Measurements from ENCODE around the gene DCAF17. TPM values are rescaled to one million over a fixed set of nuclear protein-coding genes. Genes with fewer than 3 reads are reported as not detected.
A peak's percentile ranks its signal among the peaks of the same experiment; 100 is the strongest.

The DCAF17 gene
- total and polyA plus RNA-seq, 2 of the 13 experiments (the other 11 are each of a cell fraction or from before 2014, with no cell fraction given): 13.7 to 30.0 TPM

GRCh38 chr2:171433763-171434012, 338 bp upstream of the DCAF17 start, which contains the start of gene METTL8 (continued):
- TF ChIP-seq EP300 (IDR thresholded peaks at IDR 0.05; ENCODE audit: low read depth in 2 of 2, low read length in 2 of 2): peak; percentile 17 to 63; a peak in 1 of 4 replicates
- peak; percentile 42 for TF ChIP-seq EP300 (CRISPR knock-in tag; IDR thresholded peaks at IDR 0.05; ENCODE audit: borderline replicate concordance)
- 0 out of 2 replicates have a peak, but pooled peaks have one; percentile 28 for TF ChIP-seq ARHGAP35 (CRISPR knock-in tag; IDR thresholded peaks at IDR 0.05; ENCODE audit: borderline replicate concordance)
- TF ChIP-seq, protein P1, sequence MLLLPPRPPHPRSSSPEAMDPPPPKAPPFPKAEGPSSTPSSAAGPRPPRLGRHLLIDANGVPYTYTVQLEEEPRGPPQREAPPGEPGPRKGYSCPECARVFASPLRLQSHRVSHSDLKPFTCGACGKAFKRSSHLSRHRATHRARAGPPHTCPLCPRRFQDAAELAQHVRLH (CRISPR knock-in tag; IDR thresholded peaks at IDR 0.05; ENCODE audit: borderline replicate concordance, low read depth): peak; percentile 73; the same call in 1 of the 2 replicates
- peak; percentile 99 for TF ChIP-seq DMAP1 (CRISPR knock-in tag; IDR thresholded peaks at IDR 0.05)
- no peak for TF ChIP-seq GTF2F1 (IDR thresholded peaks at IDR 0.05; ENCODE audit: low read length)
- TF ChIP-seq SALL2 (CRISPR knock-in tag; IDR thresholded peaks at IDR 0.05): no peak
- TF ChIP-seq ZNF326 (CRISPR knock-in tag; IDR thresholded peaks at IDR 0.05; ENCODE audit: borderline replicate concordance): peak; percentile 82; the same call in 1 of the 2 replicates
- TF ChIP-seq ZSCAN21 (CRISPR knock-in tag; IDR thresholded peaks at IDR 0.05; ENCODE audit: borderline replicate concordance): peak; percentile 39; the same call in 1 of the 2 replicates
- 0 out of 2 replicates have a peak, but pooled peaks have one; percentile 78 for TF ChIP-seq ZBTB43 (CRISPR knock-in tag; conservative IDR thresholded peaks at IDR 0.05)
- TF ChIP-seq MEIS1 (CRISPR knock-in tag; IDR thresholded peaks at IDR 0.05; ENCODE audit: borderline replicate concordance): no peak
- peak; percentile 81 to 82 for TF ChIP-seq POLR2A (IDR thresholded peaks at IDR 0.05; ENCODE audit: insufficient read depth in 1 of 2, low read depth in 2 of 2, low read length in 2 of 2)
- TF ChIP-seq ZNF160 (CRISPR knock-in tag; IDR thresholded peaks at IDR 0.05): 0 out of 2 replicates have a peak, but pooled peaks have one; percentile 36
- no peak for TF ChIP-seq ZNF660 (CRISPR knock-in tag; IDR thresholded peaks at IDR 0.05; ENCODE audit: borderline replicate concordance, low read depth)
- TF ChIP-seq RBM39 (IDR thresholded peaks at IDR 0.05; ENCODE audit: low read depth, low read length, poor library complexity, severe bottlenecking): peak; percentile 70
- 0 out of 2 replicates have a peak, but pooled peaks have one; percentile 42 for TF ChIP-seq KLF6 (CRISPR knock-in tag; IDR thresholded peaks at IDR 0.05)
- TF ChIP-seq ZBTB38 (CRISPR knock-in tag; IDR thresholded peaks at IDR 0.05): no peak; the same call in 1 of the 2 replicates
- peak; percentile 67; the same call in 1 of the 2 replicates for TF ChIP-seq TFAP4 (IDR thresholded peaks at IDR 0.05; ENCODE audit: borderline replicate concordance, low read depth)
- TF ChIP-seq NR2F6 (IDR thresholded peaks at IDR 0.05): peak; percentile 37; the same call in 1 of the 2 replicates
- peak; percentile 83 for TF ChIP-seq NR2F6 (CRISPR knock-in tag; IDR thresholded peaks at IDR 0.05)
- no peak for TF ChIP-seq ARNTL (CRISPR knock-in tag; IDR thresholded peaks at IDR 0.05)
- TF ChIP-seq ATRX (CRISPR knock-in tag; IDR thresholded peaks at IDR 0.05; ENCODE audit: borderline replicate concordance): no peak
- TF ChIP-seq, protein P2, sequence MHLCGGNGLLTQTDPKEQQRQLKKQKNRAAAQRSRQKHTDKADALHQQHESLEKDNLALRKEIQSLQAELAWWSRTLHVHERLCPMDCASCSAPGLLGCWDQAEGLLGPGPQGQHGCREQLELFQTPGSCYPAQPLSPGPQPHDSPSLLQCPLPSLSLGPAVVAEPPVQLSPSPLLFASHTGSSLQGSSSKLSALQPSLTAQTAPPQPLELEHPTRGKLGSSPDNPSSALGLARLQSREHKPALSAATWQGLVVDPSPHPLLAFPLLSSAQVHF (CRISPR knock-in tag; IDR thresholded peaks at IDR 0.05): 0 out of 2 replicates have a peak, but pooled peaks have one; percentile 2
- TF ChIP-seq, protein P3, sequence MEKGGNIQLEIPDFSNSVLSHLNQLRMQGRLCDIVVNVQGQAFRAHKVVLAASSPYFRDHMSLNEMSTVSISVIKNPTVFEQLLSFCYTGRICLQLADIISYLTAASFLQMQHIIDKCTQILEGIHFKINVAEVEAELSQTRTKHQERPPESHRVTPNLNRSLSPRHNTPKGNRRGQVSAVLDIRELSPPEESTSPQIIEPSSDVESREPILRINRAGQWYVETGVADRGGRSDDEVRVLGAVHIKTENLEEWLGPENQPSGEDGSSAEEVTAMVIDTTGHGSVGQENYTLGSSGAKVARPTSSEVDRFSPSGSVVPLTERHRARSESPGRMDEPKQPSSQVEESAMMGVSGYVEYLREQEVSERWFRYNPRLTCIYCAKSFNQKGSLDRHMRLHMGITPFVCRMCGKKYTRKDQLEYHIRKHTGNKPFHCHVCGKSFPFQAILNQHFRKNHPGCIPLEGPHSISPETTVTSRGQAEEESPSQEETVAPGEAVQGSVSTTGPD (CRISPR knock-in tag; IDR thresholded peaks at IDR 0.05): no peak
- peak; percentile 69 for TF ChIP-seq BHLHE40 (IDR thresholded peaks at IDR 0.05; ENCODE audit: low read length)
- TF ChIP-seq, protein P4, sequence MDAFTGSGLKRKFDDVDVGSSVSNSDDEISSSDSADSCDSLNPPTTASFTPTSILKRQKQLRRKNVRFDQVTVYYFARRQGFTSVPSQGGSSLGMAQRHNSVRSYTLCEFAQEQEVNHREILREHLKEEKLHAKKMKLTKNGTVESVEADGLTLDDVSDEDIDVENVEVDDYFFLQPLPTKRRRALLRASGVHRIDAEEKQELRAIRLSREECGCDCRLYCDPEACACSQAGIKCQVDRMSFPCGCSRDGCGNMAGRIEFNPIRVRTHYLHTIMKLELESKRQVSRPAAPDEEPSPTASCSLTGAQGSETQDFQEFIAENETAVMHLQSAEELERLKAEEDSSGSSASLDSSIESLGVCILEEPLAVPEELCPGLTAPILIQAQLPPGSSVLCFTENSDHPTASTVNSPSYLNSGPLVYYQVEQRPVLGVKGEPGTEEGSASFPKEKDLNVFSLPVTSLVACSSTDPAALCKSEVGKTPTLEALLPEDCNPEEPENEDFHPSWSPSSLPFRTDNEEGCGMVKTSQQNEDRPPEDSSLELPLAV (CRISPR knock-in tag; conservative IDR thresholded peaks at IDR 0.05; ENCODE audit: low read depth): no peak
